PC-3 (cell line): ENCODE results near the gene SLC25A5.

Experiments
- CTCF ChIP-seq: fragments of 300-600 bp; sonication (generic); conservative IDR thresholded peaks from 2 replicates; pipeline ENCODE4 v1.5.1; 2017; ENCODE audit warnings: antibody characterized with exemption, low read depth, mild to moderate bottlenecking, low read length
- EZH2 ChIP-seq: fragments of 300-600 bp; sonication (generic); IDR thresholded peaks from one replicate; pipeline ENCODE4 v1.6.1; 2017; ENCODE audit warnings: antibody characterized with exemption, mild to moderate bottlenecking, low read length; ENCODE audit not compliant: unreplicated experiment

DNA sequence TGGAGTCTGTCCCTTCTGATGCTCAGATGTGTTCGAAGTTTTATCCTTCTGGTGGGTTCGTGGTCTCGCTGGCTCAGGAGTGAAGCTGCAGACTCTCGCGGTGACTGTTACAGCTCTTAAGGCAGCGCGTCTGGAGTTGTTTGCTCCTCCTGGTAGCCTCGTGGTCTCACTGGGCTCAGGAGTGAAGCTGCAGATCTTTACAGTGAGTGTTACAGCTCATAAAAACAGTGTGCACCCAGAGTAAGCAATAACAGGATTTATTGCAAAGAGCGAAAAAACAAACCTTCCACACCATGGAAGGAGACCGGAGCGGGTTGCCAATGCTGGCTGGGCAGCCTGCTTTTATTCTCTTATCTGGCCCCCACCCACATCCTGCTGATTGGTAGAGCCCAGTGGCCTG lies 18.5 kb downstream of the SLC25A5 start:
- TF ChIP-seq CTCF = no peak
- TF ChIP-seq EZH2 = no peak
